Measurements from ENCODE around the gene TSPAN9. TPM values are rescaled to one million over a fixed set of nuclear protein-coding genes. Genes with fewer than 3 reads are reported as not detected.
A peak's percentile ranks its signal among the peaks of the same experiment; 100 is the strongest.

TSPAN9 gene
- total and polyA plus RNA-seq, 2 experiments from 2014 or later, result 6.0 to 31.5 TPM

GRCh38 chr12:3138941-3139511, 61.8 kb downstream of the TSPAN9 start:
- Mint-ChIP-seq H3K36me3 (ENCODE audit: low read depth) (no peaks in the 10 kb centered on the region; the same call in 2 of the 3 replicates), H3K27me3 (ENCODE audit: insufficient read depth, low read depth, poor library complexity) (peaks cover 18% of the 10 kb centered on the region), H3K9me3 (no peaks in the 10 kb centered on the region), H3K4me1 (peaks cover 43% of the 10 kb centered on the region), H3K27ac (peak overlapping the region; percentile 72; the same call in 1 of the 2 replicates), H3K4me3 (peak overlapping the region; percentile 14; the same call in 1 of the 3 replicates)
- Histone ChIP-seq H3K36me3 (ENCODE audit: insufficient read depth) (no peaks in the 10 kb centered on the region), H3F3A (replicated peaks; ENCODE audit: low read depth) (no peaks in the 10 kb centered on the region), H3K27ac (ENCODE audit: low read depth) (no peak overlapping the region), H3K4me3 (no peak overlapping the region), H3K4me1 (ENCODE audit: insufficient read depth) (peaks cover 20% of the 10 kb centered on the region; the same call in 1 of the 2 replicates), H4K20me1 (replicated peaks; ENCODE audit: insufficient read depth) (no peaks in the 10 kb centered on the region), H3K79me2 (replicated peaks; ENCODE audit: insufficient read depth) (no peaks in the 10 kb centered on the region; the same call in 1 of the 2 replicates), H3K27me3 (ENCODE audit: insufficient read depth) (no peaks in the 10 kb centered on the region), H3K9me2 (ENCODE audit: insufficient read depth) (no peaks in the 10 kb centered on the region), H3K4me2 (peak overlapping the region; percentile 48; the same call in 1 of the 2 replicates), H2AFZ (no peak overlapping the region)
- no peak for DNase-seq (ENCODE audit: low spot score)
- peak; percentile 6; the same call in 2 of the 3 replicates for ATAC-seq
- no peak for TF ChIP-seq EZH2 (IDR thresholded peaks at IDR 0.05; ENCODE audit: low read depth, unreplicated experiment)
- no peak for TF ChIP-seq ZNF331 (CRISPR knock-in tag; IDR thresholded peaks at IDR 0.05; ENCODE audit: low read depth)
- no peak for TF ChIP-seq ZNF462 (CRISPR knock-in tag; IDR thresholded peaks at IDR 0.05)

- no peaks in the 10 kb centered on the region; the same call in 1 of the 2 replicates for H3K79me2 ChIP-seq (replicated peaks; ENCODE audit: insufficient read depth)
- H3K27me3 ChIP-seq (ENCODE audit: insufficient read depth), result no peaks in the 10 kb centered on the region
- ATAC-seq (no peak; the same call in 2 of the 3 replicates), DNase-seq (ENCODE audit: low spot score) (no peak)
- peaks cover 20% of the 10 kb centered on the region; the same call in 1 of the 2 replicates for H3K4me1 ChIP-seq (ENCODE audit: insufficient read depth)
- Mint-ChIP-seq H3K4me3 (no peak overlapping the region), H3K9me3 (no peaks in the 10 kb centered on the region), H3K4me1 (peaks cover 43% of the 10 kb centered on the region), H3K36me3 (ENCODE audit: low read depth) (no peaks in the 10 kb centered on the region; the same call in 2 of the 3 replicates), H3K27ac (no peak overlapping the region; the same call in 1 of the 2 replicates), H3K27me3 (ENCODE audit: insufficient read depth, low read depth, poor library complexity) (peaks cover 18% of the 10 kb centered on the region)
- H2AFZ ChIP-seq, result no peak overlapping the region
- no peak overlapping the region for H3K27ac ChIP-seq (ENCODE audit: low read depth)
- H3K4me2 ChIP-seq, result no peak overlapping the region
- H3K36me3 ChIP-seq (ENCODE audit: insufficient read depth), result no peaks in the 10 kb centered on the region
- no peak overlapping the region for H3K4me3 ChIP-seq
- H3K9me2 ChIP-seq (ENCODE audit: insufficient read depth), result no peaks in the 10 kb centered on the region
- no peaks in the 10 kb centered on the region for H4K20me1 ChIP-seq (replicated peaks; ENCODE audit: insufficient read depth)
- H3F3A ChIP-seq (replicated peaks; ENCODE audit: low read depth), result no peaks in the 10 kb centered on the region
- no peak for TF ChIP-seq EZH2 (IDR thresholded peaks at IDR 0.05; ENCODE audit: low read depth, unreplicated experiment)
- no peak for TF ChIP-seq CREB1 (CRISPR knock-in tag; IDR thresholded peaks at IDR 0.05; ENCODE audit: low read depth)
- TF ChIP-seq POLR2AphosphoS5 (IDR thresholded peaks at IDR 0.05; ENCODE audit: low read depth), result no peak
- TF ChIP-seq EZH2phosphoT487 (IDR thresholded peaks at IDR 0.05; ENCODE audit: unreplicated experiment), result no peak
- TF ChIP-seq JUNB (IDR thresholded peaks at IDR 0.05; ENCODE audit: unreplicated experiment), result no peak
- no peak for TF ChIP-seq CTCF (conservative IDR thresholded peaks at IDR 0.05; ENCODE audit: low read depth in 2 of 2)
- no peak for TF ChIP-seq REST (IDR thresholded peaks at IDR 0.05; ENCODE audit: unreplicated experiment)
These were observed 62.6 kb downstream of the TSPAN9 start for GRCh38 chr12:3139760-3140159.
